ENCODE measurements around the gene EPN2.

GRCh38 chr17:19329839-19330238 lies 92.7 kb downstream of the EPN2 start:
- TF ChIP-seq CTCF (IDR thresholded peaks at IDR 0.05) = no peak
- TF ChIP-seq POLR2A (IDR thresholded peaks at IDR 0.05) = no peak
